Uterus (tissue), 2 donors: ENCODE measurements around the gene ZFYVE28.

ENCODE experiments used
- POLR2A ChIP-seq, 2 donors: fragments of 450-650 bp; IDR thresholded peaks; one replicate each; pipeline ENCODE4 v1.6.1; 2016; ENCODE audit warnings: antibody characterized with exemption in 2 of 2, mild to moderate bottlenecking in 1 of 2, moderate library complexity in 1 of 2
- TF ChIP-seq, protein P1 (sequence below), 4 experiments: fragments of 200-600 bp in 2 of 4; fragments of 450-650 bp in 2 of 4; sonication (generic) in 2 of 4; IDR thresholded peaks; one replicate each; pipeline ENCODE4 v1.5.1; 2016 to 2019; ENCODE audit warnings: antibody characterized with exemption in 4 of 4, mild to moderate bottlenecking in 2 of 4, moderate library complexity in 1 of 4

DNA sequence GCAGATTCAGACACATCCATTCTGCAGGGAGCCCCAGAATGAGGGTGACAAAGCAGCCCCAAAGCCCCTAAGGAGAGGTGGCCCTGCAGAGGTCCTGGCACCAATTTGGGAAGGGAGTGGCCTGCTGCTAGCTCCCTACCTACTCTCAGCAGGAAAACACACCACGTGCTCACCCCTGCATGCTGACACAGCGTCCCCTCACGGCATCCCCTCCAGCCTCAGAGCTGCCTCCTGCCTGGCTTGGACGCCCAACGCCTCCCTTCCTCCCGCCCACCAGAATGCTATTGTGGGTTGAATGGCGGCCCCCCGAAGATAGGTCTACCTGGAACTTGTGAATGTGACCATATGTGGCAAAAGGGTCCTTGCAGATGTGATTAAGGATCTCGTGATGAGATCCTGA is 28.8 kb downstream of the ZFYVE28 start:
- TF ChIP-seq, protein P1, sequence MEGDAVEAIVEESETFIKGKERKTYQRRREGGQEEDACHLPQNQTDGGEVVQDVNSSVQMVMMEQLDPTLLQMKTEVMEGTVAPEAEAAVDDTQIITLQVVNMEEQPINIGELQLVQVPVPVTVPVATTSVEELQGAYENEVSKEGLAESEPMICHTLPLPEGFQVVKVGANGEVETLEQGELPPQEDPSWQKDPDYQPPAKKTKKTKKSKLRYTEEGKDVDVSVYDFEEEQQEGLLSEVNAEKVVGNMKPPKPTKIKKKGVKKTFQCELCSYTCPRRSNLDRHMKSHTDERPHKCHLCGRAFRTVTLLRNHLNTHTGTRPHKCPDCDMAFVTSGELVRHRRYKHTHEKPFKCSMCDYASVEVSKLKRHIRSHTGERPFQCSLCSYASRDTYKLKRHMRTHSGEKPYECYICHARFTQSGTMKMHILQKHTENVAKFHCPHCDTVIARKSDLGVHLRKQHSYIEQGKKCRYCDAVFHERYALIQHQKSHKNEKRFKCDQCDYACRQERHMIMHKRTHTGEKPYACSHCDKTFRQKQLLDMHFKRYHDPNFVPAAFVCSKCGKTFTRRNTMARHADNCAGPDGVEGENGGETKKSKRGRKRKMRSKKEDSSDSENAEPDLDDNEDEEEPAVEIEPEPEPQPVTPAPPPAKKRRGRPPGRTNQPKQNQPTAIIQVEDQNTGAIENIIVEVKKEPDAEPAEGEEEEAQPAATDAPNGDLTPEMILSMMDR (IDR thresholded peaks at IDR 0.05) = no peak
- no peak for TF ChIP-seq POLR2A (IDR thresholded peaks at IDR 0.05)
